HEK293 (cell line): ENCODE measurements around the gene GNPTG.

Experiments used
- KLF10 ChIP-seq: fragments of 450-650 bp; IDR thresholded peaks from 2 replicates; pipeline ENCODE4 v1.5.1; 2018; ENCODE audit warnings: missing biosample characterization, mild to moderate bottlenecking, missing genetic modification characterization
- MEIS1 ChIP-seq: sonication (generic); formaldehyde crosslinking; IDR thresholded peaks from 2 replicates; pipeline ENCODE4 v1.8.1; 2022; ENCODE audit warnings: missing genetic modification reagents, mild to moderate bottlenecking, borderline replicate concordance
- RBAK ChIP-seq: fragments of 450-650 bp; formaldehyde crosslinking; IDR thresholded peaks from 2 replicates; pipeline ENCODE4 v1.5.1; 2016; ENCODE audit warnings: missing biosample characterization, missing genetic modification characterization
- ZNF174 ChIP-seq: fragments of 450-650 bp; formaldehyde crosslinking; IDR thresholded peaks from 2 replicates; pipeline ENCODE4 v1.5.0; 2017; ENCODE audit warnings: missing biosample characterization, mild to moderate bottlenecking, missing genetic modification characterization
- ZNF37A ChIP-seq: fragments of 450-650 bp; IDR thresholded peaks from 2 replicates; pipeline ENCODE4 v1.5.1; 2018; ENCODE audit warnings: missing biosample characterization, missing genetic modification characterization
- ZNF416 ChIP-seq: fragments of 450-650 bp; formaldehyde crosslinking; IDR thresholded peaks from 2 replicates; pipeline ENCODE4 v1.5.1; 2016; ENCODE audit warnings: missing biosample characterization, missing genetic modification characterization
- ZXDB ChIP-seq: fragments of 450-650 bp; formaldehyde crosslinking; IDR thresholded peaks from 2 replicates; pipeline ENCODE4 v1.5.1; 2016; ENCODE audit warnings: missing biosample characterization, missing genetic modification characterization
- TF ChIP-seq, protein P1 (sequence below): fragments of 450-650 bp; formaldehyde crosslinking; IDR thresholded peaks from 2 replicates; pipeline ENCODE4 v1.5.1; 2016; ENCODE audit warnings: missing biosample characterization, missing genetic modification characterization
- TF ChIP-seq, protein P2 (sequence below): fragments of 450-650 bp; formaldehyde crosslinking; IDR thresholded peaks from 2 replicates; pipeline ENCODE4 v1.5.1; 2016; ENCODE audit warnings: missing biosample characterization, missing genetic modification characterization, low read depth
- TF ChIP-seq, protein P3 (sequence below): fragments of 450-650 bp; IDR thresholded peaks from 2 replicates; pipeline ENCODE4 v1.5.1; 2018; ENCODE audit warnings: missing biosample characterization, mild to moderate bottlenecking, missing genetic modification characterization

DNA sequence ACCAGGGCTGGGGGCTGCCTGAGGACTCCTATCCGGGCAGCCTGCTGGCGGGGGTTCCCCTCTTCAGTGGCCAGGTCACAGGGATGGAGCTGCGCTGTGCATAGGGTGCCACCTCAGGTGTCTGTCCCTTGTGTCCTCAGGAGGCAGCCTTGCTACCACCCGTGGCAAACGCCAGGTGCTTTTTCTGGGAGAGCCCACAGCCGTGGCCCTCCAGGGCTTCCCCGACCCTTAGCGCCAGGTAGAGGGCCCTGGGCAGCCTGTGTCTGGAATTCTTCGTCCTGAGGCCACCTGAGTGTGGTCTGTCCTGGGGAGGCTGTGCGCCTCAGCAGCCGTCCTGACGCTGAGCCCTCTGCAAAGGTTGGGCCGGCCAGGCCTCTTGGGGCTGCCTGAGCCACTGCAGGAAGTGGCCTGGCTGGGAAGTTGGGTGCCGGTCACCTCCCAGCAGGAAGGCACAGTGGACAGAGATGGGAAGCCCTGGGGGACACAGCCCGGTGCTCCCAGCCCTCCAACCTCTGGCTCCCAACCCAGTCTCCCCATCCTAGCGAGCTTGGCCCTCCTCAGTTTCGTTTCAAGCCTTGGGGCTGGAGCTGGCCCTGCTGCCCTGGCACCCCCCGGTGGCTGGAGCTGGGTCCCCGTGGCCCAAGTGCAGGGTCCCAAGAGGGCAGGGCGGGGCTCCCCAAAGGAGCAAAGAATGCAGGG, 25.9 kb upstream of the GNPTG start:
- TF ChIP-seq RBAK (tag by site-specific recombination) (no peak), ZNF416 (tag by site-specific recombination) (no peak), MEIS1 (CRISPR knock-in tag) (no peak), ZNF174 (tag by site-specific recombination) (no peak), ZNF37A (no peak), ZXDB (no peak), KLF10 (tag by site-specific recombination) (no peak)
- TF ChIP-seq, protein P1, sequence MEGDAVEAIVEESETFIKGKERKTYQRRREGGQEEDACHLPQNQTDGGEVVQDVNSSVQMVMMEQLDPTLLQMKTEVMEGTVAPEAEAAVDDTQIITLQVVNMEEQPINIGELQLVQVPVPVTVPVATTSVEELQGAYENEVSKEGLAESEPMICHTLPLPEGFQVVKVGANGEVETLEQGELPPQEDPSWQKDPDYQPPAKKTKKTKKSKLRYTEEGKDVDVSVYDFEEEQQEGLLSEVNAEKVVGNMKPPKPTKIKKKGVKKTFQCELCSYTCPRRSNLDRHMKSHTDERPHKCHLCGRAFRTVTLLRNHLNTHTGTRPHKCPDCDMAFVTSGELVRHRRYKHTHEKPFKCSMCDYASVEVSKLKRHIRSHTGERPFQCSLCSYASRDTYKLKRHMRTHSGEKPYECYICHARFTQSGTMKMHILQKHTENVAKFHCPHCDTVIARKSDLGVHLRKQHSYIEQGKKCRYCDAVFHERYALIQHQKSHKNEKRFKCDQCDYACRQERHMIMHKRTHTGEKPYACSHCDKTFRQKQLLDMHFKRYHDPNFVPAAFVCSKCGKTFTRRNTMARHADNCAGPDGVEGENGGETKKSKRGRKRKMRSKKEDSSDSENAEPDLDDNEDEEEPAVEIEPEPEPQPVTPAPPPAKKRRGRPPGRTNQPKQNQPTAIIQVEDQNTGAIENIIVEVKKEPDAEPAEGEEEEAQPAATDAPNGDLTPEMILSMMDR (tag by site-specific recombination), result no peak
- TF ChIP-seq, protein P2, sequence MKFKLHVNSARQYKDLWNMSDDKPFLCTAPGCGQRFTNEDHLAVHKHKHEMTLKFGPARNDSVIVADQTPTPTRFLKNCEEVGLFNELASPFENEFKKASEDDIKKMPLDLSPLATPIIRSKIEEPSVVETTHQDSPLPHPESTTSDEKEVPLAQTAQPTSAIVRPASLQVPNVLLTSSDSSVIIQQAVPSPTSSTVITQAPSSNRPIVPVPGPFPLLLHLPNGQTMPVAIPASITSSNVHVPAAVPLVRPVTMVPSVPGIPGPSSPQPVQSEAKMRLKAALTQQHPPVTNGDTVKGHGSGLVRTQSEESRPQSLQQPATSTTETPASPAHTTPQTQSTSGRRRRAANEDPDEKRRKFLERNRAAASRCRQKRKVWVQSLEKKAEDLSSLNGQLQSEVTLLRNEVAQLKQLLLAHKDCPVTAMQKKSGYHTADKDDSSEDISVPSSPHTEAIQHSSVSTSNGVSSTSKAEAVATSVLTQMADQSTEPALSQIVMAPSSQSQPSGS (tag by site-specific recombination), result no peak
- TF ChIP-seq, protein P3, sequence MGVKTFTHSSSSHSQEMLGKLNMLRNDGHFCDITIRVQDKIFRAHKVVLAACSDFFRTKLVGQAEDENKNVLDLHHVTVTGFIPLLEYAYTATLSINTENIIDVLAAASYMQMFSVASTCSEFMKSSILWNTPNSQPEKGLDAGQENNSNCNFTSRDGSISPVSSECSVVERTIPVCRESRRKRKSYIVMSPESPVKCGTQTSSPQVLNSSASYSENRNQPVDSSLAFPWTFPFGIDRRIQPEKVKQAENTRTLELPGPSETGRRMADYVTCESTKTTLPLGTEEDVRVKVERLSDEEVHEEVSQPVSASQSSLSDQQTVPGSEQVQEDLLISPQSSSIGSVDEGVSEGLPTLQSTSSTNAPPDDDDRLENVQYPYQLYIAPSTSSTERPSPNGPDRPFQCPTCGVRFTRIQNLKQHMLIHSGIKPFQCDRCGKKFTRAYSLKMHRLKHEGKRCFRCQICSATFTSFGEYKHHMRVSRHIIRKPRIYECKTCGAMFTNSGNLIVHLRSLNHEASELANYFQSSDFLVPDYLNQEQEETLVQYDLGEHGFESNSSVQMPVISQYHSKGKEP, result no peak
